HUDEP-2 (cell line): ENCODE data around the gene TEAD1.
"Not testable (repeated sequence)": the region's sequence is repeated elsewhere in the genome, so short reads cannot be mapped to it uniquely, and the experiment has no call there.

Experiments
- DNase-seq, 76 experiments: peaks; one replicate each; lab custom pipeline; 2025; ENCODE audit not compliant: unreplicated experiment in 76 of 76; lab: John Stamatoyannopoulos, UW

Gene TEAD1

DNA sequence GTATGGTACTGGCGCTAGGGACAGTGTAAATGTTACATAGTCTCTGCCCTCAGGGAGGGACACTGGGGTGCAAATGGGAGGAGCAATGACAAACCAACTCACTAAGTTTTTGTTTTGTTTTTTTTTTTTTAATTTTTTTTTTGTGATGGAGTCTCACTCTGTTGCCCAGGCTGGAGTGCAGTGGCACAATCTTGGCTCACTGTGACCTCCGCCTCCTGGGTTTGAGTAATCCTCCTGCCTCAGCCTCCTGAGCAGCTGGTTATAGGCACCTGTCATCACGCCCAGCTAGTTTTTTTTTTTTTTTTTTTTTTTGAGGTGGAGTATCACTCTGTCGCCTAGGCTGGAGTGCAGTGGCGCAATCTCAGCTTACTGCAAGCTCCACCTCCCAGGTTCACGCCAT is 83.9 kb downstream of the TEAD1 start:
- DNase-seq = not testable (repeated sequence)

DNA sequence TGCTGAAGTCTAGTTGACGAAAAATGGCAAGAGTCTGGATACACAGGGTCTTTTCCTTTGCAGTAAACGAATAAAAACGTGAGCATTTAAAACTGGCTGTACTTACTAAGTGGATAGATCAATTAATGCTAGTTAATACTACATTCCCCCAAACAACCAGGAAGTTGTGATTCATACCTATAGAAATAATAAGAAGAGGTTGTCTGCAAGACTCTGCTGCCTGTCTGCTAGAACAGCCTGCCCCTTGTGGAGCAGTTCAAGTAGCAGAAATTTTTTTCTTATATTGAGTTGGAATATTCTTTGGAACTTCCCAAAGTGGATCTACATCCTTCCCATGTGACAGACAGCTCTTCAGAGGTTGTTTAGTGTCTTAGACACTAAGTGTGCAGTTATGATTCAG is 86.8 kb downstream of the TEAD1 start:
- DNase-seq = no peak

DNA sequence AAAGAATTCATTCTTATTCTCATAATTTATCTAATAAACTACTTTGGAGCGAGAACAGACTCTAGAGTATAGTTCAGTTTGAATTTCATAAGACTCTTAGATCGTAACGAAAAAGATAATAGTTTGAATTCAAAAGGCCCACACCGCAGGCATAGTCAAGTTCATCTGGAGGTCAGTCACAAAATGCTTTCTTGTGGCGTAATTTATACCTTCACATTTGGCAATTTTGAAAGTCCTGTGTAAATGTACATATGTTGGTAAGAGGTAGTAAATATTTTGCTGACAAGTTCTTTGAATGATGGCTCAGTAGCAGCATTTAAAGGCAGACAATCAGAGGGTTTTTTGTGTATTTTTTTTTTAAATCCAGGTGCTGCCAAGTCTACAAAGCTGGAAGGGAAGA is 88.1 kb downstream of the TEAD1 start:
- DNase-seq = no peak

DNA sequence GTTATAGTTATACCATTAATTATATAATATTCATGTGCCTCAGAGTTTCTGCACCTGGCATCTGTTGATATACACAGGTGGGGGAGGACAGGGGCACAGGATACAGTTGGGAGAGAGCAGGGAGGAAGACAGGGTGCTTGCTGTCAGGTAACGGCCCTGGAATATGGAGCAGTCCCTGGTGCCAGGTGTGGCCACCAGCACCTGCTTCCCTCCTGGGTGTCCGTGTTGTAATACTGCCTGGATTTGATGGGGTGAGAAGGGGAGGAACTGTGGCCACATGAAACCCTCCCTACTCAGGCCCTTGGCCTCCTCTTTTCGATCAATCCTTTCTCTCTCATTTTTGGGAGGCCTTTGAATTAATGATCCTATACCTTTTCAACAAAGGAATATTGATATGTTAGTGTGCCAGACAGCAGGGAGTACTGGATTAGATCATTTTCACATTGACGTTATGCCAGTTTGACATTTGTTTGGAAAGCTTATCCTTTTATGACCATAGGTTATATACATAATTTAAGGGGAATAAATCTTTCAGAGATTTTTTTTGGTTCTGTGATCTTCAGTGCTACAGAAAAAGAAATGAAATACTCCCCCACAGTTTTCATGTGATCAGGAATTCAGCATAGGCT is 88.6 kb downstream of the TEAD1 start:
- no peak for DNase-seq

DNA sequence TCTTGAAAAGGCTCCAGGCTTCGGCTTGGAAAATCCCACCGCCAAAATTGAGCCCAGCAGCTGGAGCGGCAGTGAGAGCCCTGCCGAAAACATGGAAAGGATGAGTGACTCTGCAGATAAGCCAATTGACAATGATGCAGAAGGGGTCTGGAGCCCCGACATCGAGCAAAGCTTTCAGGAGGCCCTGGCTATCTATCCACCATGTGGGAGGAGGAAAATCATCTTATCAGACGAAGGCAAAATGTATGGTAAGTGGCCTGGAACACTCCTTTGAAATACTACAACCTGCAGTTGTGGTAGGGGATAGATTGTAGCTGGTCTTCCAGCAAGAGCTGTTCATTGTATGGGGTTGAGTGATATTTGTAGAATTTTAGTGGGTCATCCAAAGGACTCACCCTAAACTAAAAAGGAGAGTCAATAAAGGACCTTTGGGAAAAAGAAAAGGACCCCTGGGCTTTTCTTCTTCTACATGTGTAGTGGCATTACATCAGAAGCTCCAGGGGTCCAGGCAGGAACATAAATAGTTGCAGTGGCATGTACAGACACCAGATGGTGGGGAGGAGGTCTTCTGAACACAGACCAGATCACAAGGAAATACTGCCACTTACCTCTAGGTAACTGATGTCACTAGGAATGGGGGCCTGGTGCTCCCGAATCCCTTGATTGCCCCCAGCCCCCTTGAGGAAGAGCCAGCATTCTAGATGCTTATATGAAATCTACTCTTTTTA is 90.1 kb downstream of the TEAD1 start:
- peak in 2 of 76 experiments; percentile 16 to 21 for DNase-seq

DNA sequence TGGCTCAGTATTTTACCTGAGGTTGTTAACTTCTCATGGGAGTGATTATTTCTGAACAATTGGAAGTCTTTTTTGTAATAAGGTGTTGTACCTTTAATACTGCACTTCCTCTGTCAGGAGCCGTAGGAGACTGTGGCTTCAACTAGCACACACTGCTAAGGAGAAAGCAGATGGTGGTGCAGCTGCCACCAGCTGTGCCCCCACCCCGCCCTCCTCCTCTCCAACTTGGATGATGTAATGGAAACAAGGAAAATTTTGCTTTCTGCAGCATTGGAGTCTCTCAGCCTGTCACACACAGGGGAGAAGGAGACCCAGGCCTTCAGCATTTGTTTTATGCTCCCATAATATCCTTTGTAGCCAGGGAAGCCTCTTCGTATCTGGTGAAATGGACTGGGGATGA is 91.2 kb downstream of the TEAD1 start:
- DNase-seq = no peak

DNA sequence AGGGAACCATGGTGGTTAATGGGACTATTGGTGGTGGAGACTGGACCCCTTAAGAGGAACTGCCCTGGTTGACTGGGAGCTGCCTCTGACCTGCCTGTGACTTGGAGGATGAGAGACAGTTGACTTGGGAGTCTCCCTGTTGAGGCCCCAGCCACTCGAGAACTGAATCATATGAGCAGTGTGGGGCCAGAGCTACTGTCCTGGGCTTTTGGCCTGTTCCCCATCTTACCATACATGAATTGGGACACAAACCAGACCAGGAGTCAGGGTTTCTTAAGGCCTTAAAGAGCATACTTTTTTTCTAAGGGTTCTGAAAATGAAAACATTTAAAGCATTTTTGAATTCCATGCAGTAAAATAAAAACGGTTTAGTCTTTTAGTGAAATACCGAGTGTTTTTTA is 92.8 kb downstream of the TEAD1 start:
- no peak for DNase-seq

DNA sequence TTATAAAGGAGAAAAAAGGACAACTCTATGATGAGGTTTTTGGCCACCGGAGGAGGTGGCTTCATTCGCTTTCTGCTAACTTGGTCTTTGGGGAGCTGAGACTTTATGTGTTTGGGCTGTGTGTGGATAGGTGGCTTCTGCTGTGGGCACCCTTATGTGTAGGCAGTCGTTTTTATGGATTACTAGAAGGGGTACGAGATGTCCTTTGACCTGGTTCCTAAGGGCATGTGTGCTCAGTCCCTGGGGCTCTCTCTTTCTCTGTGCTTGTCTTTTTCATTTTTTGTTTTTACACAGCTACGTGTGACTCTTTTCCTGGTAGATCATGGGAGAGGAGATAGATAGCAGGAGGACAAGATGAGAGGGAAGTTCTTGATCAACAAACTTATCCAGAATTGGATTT is 93.4 kb downstream of the TEAD1 start:
- DNase-seq = no peak

DNA sequence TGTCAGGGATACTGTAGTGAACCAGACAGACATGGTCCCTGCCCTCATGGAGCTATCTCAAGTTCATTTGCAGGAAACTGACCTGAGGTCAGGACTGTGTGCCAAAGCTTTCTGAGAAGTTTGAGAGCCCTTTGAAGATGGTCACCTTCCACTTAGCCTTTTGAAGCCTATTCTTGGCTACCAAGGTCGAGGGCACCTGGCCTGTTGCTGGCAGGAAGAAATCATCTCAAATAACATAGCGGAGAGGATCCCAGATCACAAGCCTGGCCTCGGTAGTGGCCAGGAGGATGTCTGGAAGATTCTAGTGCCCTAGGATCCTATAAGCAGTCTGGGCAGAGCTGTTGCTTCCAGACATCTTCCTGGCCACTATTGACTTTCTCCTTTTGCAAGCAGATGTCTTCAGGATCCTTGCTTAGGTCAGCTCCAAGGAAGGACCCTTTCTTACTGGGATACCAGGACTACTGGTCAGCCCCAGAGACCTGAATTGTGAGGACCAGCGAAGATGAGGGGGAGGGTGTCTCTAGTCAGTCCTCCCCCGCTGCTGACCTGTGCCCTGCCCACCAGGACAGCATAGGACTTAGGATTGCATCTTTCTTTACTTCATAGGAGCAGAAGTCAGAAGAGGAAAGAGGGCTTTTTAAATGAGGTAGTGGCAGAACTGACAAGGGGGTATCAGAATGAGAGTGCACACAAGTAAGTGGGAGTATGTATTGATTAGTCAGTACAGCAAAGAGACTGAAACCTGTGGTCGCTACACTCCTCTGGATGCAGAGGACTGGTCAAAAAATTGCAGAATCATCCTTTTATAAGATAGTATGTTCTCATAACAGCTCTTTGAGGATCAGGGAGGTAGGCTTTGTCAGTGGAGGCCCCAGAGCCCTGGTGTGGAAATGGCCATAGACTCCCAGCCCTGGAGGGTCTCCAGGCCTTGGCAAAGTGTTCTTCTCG is 94.8 kb downstream of the TEAD1 start:
- DNase-seq = peak in 11 of 76 experiments; percentile 8 to 24 (median 16)

DNA sequence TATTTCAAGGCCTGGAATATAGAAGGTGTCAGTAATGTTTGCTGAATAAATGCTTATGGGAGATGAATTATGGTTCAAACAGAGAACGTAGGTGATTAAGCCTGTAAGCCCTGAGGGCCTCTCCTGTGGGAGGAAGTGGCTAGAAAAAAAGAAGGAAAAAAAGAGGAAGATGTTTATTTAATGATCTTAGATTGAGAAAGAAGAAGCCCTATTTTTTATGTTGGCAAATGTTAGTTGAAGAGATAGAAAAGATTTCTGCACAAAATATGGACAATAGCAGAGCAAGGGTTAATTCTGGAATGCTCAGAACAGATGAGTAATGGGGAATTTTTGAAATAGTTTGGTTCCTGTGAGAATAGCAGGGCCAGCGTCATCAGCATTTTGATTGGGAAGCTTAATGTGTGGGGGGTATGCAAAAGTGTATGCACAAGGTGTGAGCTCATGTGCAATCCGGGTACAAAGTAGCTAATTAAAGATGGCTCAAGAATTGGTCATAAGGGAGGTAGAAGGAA is 95.7 kb downstream of the TEAD1 start:
- DNase-seq = no peak

DNA sequence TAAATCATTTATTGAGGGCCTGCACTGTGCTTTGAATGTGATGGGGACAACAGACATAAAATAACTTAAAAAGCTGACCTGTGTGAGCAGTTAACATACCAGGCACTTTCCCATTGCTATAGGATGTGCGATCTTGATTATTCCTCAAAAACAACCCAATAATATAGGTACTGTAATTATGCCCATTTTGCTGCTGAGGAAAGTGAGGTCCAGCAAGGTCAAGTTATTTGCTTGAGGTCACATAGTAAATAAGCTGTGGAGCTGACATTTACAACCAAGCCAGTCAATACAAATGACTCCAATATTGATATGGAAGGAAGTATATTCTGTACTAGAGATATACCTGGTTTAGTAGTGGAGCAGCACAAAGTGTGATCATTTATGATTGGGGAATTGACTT is 96.2 kb downstream of the TEAD1 start:
- DNase-seq = no peak

DNA sequence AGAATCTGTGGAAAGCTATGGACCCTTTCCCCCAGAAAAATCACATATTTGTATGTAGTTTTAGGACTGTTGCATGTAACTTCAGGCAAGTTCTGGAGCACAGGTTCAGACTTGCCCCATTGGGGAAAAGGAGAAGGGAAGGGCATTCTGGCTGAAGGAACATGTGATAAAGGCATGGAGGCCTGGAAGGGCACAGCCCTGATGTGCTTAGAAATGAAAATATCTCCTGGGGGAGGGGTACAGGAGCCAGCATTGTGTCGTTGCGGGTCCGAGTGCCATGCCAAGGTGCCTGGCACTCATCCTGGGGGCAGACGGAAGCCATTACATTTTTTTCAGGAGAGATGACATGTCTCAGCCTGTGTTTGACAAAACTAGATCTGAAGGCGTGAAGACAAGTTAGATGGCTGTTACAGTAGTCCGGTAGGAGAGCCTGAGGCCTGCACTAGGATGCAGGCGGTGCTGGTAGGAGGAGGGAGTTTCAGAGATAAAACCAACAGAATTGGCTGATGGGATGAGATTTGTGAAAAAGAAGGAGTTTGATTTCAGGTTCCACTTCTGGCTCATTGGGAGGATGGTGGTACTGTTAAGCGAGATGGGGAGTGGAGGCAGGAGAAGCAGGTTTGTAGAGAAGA is 96.9 kb downstream of the TEAD1 start:
- DNase-seq = no peak

DNA sequence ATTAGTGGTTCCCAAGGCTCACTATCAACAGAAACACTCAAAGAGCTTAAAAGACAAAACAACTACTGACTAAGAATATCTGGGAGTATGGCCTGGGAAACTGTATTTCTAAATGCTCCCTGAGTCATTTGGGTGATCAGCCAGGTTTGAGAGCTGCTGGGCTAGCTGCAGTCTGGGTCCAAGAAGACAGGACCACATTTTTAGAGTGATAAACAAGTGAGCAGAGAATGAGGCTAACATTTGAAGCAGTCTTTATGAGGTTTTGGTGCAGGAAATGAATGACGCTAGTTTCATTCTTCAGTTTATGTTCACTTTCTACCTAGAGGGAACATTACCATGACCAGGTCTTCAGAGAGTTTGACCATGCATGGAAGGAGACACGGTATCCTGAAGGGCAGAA is 97.7 kb downstream of the TEAD1 start:
- DNase-seq = no peak

DNA sequence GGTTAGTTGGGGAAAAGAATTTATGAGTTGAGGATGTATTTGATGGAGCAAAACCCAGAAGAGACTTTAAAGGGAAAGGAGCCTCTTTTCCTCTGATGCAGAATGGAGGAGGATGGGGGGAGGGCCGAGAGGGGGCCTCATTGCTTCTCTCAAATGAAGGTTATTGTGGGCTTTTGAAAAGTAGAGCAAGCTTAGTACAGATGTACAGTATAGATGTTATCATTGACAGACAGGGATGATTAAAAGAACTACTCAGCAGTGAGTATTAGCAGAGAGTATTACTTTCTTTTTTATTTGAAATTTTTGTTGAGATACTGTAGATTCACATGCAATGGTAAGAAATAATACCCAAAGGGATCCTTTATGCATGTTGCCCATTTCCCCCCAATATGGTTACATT is 98.1 kb downstream of the TEAD1 start:
- no peak for DNase-seq

DNA sequence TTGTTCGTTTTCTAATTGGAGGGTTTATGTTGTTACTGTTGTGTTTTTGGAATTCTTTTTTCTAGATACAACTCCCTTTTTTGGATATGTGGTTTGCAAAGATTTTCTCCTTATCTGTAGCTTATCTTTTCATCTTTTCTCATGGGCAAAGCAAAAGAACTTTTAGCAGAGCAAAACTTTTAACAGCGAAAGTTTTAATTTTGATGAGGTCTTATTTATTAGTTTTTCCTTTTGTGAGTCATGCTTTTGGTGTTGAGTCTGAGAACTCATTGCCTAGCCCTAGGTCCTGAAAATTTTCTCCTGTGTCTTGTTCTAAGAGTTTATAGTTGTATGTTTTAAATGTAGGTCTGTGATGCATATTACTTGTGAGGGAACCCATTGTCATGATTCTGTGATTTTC is 99.4 kb downstream of the TEAD1 start:
- no peak for DNase-seq

DNA sequence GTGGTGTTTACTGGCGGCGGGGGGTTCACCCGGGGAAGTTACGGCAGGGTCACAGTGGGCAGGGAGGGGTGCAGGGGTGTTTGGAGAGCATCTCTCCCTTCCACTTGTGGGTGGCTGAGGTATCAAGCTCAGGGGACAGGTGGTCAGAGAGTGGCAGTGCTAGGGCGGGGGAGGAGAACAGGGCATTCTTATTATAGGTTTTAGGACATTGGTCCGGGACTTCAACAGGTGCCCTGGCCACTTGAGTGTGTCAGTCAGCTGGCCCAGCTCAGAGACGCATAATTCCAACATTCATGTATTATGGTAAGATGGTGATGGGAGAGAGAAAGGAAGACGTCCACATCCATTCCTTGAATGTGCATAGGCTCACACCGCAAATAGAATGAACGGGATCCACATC is 101.7 kb downstream of the TEAD1 start:
- no peak for DNase-seq

DNA sequence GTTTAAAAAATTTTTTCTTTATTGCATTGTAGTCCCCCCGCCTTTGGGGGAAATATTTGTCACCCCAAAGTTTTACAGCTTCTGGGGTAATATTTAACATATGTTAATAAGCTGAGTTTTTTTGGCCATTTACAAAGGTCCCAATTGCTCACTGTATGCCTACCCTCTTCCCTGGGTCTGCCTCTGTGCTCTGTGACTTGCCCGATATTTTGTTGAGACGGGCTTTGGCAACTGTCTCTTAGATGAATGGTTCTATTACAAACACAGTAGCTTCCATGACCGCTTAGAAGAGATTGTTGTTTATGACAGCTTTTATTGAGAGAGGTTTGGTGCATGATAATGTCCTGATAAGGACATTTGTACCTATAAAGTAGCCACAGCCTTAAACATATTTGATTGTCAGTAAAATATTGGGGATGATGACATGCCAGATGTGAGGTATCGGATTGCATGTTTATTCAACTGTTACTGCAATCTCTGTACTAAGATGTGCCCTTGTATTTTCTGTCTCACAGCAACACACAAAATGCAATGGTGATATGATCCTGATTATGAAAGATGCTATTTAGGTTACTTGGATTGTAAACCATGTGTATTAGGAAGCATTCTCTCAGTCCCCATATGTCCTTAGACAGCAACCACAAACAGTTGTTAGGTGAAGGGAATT is 103.1 kb downstream of the TEAD1 start:
- no peak for DNase-seq

DNA sequence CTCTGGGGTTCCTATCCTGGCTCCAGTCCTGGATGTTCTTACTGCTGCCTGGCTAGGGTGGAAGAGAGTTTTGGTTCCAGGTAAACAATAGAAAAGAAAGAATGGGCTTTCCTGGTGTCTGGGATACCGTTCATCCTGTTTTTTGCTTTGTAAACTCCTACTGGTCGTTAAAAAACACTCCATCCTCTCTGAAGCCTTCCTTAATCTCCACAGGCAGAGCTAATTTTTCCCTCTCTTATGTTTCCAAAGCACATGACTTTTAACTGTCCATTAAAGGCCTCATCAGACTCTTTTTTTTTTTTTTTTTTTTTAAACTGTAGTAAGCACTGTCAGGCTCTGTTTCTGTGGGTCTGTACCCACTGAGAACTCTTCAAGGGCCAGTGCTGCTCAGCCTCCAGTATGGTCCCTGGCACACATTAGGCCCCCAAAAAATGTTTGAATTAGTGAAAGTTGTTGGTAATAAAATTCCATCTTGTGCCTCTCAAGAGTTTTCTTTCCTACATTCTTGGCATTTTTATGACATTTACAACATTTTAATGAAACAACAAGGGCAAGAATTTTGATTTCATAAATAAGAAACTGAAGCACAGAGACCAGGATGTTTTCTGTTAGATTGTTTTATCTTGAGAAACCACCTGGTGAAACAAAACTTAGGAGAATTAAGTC is 104.2 kb downstream of the TEAD1 start:
- no peak for DNase-seq

DNA sequence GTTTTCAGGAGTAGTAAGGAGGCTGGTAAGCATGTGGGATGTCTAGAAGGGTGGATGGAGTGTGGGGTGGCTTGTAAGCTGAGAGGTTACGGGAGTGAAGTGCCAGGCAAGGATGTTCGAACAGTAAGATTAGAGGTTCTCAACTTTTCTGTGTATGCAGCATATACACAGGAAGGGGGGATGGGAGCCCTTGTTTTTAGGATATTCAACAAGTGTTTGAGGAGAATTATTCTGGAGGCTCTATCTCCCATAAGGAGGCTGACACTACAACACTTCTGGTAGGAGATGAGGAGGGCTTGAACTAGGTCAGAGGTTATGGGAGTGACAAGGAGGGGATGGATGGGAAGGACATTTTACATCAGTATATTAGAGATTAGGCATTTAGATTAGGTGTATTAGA is 109.5 kb downstream of the TEAD1 start:
- DNase-seq = no peak

DNA sequence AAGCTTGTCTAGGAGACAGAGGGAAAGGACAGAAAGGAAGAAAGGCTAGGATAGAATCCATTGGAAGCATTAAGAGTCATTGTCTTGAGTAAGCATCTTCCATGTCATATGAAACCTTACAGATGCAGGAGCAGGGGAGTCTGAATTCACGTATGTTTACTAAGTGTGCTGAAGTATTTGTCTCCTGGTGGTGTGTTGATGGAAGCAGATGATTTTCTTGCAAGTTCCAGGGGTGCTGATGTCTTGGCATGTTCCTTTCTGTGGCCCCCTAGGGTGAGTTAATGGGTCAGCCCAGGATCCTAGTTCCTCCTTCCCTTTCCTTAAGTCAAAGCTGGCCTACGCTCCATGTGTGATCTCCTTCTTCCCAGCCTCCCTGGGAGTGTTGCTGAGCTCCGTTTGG is 110.2 kb downstream of the TEAD1 start:
- no peak for DNase-seq
